IMR-90 (cell line): ENCODE results near the gene PTBP1.

Experiments
- CEBPB ChIP-seq: IDR thresholded peaks from 2 replicates; pipeline ENCODE4 v1.6.1; 2012; ENCODE audit warnings: low read depth, low read length, improper control_type of control experiment
- CHD1 ChIP-seq: IDR thresholded peaks from 2 replicates; pipeline ENCODE4 v1.6.1; 2012; ENCODE audit warnings: low read depth, low read length, improper control_type of control experiment
- CTCF ChIP-seq: conservative IDR thresholded peaks from 2 replicates; pipeline ENCODE4 v1.5.1; 2012; ENCODE audit warnings: mild to moderate bottlenecking, low read depth, low read length, improper control_type of control experiment
- MAFK ChIP-seq: IDR thresholded peaks from 2 replicates; pipeline ENCODE4 v1.6.1; 2012; ENCODE audit warnings: low read depth, low read length, improper control_type of control experiment
- MAZ ChIP-seq: IDR thresholded peaks from 2 replicates; pipeline ENCODE4 v1.6.1; 2012; ENCODE audit warnings: low read depth, mild to moderate bottlenecking, low read length, improper control_type of control experiment, moderate library complexity, borderline replicate concordance
- POLR2A ChIP-seq: IDR thresholded peaks from 2 replicates; pipeline ENCODE4 v1.6.1; 2012; ENCODE audit warnings: mild to moderate bottlenecking, low read depth, low read length
- RAD21 ChIP-seq: IDR thresholded peaks from 2 replicates; pipeline ENCODE4 v1.6.1; 2012; ENCODE audit warnings: low read length, improper control_type of control experiment
- RFX5 ChIP-seq: IDR thresholded peaks from 2 replicates; pipeline ENCODE4 v1.8.0; 2012; ENCODE audit warnings: low read depth, mild to moderate bottlenecking, low read length, moderate library complexity
- SMC3 ChIP-seq: fragments of 150-350 bp; IDR thresholded peaks from 2 replicates; pipeline ENCODE4 v1.6.1; 2016; ENCODE audit warnings: low read depth, mild to moderate bottlenecking, antibody characterized with exemption, low read length, moderate library complexity
- TF ChIP-seq, protein P1 (sequence below): fragments of 150-350 bp; IDR thresholded peaks from 2 replicates; pipeline ENCODE4 v1.6.1; 2017; ENCODE audit warnings: mild to moderate bottlenecking, antibody characterized with exemption, low read length, low read depth
- TF ChIP-seq, protein P2 (sequence below): fragments of 150-350 bp; IDR thresholded peaks from 2 replicates; pipeline ENCODE4 v1.6.1; 2016; ENCODE audit warnings: low read depth, mild to moderate bottlenecking, low read length, moderate library complexity, borderline replicate concordance

GRCh38 chr19:843836-844545 is 46.7 kb downstream of the PTBP1 start:
- TF ChIP-seq CTCF, result no peak
- TF ChIP-seq, protein P1, sequence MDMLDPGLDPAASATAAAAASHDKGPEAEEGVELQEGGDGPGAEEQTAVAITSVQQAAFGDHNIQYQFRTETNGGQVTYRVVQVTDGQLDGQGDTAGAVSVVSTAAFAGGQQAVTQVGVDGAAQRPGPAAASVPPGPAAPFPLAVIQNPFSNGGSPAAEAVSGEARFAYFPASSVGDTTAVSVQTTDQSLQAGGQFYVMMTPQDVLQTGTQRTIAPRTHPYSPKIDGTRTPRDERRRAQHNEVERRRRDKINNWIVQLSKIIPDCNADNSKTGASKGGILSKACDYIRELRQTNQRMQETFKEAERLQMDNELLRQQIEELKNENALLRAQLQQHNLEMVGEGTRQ, result no peak
- no peak for TF ChIP-seq POLR2A
- no peak for TF ChIP-seq RAD21
- TF ChIP-seq, protein P2, sequence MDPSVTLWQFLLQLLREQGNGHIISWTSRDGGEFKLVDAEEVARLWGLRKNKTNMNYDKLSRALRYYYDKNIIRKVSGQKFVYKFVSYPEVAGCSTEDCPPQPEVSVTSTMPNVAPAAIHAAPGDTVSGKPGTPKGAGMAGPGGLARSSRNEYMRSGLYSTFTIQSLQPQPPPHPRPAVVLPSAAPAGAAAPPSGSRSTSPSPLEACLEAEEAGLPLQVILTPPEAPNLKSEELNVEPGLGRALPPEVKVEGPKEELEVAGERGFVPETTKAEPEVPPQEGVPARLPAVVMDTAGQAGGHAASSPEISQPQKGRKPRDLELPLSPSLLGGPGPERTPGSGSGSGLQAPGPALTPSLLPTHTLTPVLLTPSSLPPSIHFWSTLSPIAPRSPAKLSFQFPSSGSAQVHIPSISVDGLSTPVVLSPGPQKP, result no peak
- TF ChIP-seq SMC3, result no peak
- no peak for TF ChIP-seq MAZ
- no peak for TF ChIP-seq MAFK
- no peak for TF ChIP-seq CHD1
- TF ChIP-seq CEBPB, result no peak
- no peak for TF ChIP-seq RFX5
